Dermis blood vessel endothelial cell (primary cell): ENCODE measurements around the gene RND2. TPM values are rescaled to one million over a fixed set of nuclear protein-coding genes. Genes with fewer than 3 reads are reported as not detected.
"Not testable (repeated sequence)": the region's sequence is repeated elsewhere in the genome, so short reads cannot be mapped to it uniquely, and the experiment has no call there.

ENCODE experiments used
- DNase-seq: peaks from one replicate; pipeline ENCODE4 v3.0.0; 2010
- total RNA-seq: library from RNA; depleted of rRNA; stranded (reverse); fragments of >200 nt; gene quantifications from 2 replicates; pipeline ENCODE4 v1.2.3, GENCODE V29; 2014

Gene RND2
- total RNA-seq, 1 donor from 2014 or later: 0.17 TPM

DNA sequence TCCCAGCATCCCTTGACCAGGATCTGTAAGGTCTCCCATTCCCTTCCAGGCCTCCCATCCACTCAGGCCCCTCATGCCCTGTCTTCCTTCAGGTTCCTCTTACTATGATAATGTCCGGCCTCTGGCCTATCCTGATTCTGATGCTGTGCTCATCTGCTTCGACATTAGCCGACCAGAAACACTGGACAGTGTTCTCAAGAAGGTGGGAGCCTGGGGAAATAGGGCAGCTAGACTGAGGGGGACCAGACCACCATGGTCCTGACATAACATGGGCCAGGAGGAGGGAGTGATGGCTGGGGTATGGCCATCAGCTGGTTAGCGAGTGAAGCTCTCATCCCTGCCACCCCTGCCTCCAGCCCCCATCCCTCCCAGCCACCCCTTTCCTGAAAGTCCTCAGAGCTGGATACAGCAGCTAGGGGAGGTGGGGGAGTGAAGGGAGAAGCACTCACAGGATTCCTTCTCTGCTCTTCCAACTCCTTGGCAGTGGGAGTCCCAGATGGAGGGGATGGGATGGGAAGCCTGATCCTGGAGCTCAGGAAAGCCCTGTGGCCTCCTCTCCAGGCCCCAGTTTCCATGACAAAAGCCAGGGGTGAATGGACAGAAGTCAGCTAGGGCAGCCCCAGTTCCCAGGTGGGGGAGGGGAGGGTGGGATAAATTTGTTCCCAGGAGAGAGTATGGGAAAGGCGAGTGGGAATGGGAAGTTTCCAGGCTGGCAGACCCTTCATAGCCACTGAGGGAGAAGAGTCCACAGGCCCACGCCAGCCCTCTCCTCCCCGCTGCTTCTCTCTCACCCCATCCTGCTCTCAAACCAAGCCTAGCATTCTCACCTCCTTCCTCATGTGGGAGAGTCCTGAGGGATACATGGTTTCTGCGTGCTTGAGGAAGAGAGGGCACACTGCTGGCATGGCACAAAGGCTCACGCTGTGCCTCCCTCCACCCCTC lies 2.3 kb downstream of the RND2 start:
- no peak for DNase-seq

DNA sequence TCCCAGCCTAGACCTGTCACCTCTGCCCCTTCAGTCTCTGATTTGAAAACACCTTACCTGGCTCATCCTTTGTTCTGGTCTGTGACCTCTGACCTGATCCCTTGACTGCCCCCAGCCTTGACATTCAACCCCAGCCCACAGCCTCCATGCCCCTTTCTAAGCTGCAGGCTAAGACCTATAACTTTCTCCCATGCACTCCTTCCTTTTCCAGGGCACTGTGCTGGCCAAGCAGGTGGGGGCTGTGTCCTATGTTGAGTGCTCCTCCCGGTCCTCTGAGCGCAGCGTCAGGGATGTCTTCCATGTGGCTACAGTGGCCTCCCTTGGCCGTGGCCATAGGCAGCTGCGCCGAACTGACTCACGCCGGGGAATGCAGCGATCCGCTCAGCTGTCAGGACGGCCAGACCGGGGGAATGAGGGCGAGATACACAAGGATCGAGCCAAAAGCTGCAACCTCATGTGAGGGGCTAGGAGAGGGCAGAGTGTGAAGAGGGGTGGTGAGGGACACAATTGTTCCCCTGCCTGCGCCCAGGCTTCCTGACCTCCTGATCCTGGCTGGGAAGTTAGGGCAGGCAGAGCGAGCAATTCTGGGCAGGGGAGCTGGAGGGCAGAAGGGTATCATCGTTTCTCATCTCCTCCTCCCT lies 3.3 kb downstream of the RND2 start:
- no peak for DNase-seq

DNA sequence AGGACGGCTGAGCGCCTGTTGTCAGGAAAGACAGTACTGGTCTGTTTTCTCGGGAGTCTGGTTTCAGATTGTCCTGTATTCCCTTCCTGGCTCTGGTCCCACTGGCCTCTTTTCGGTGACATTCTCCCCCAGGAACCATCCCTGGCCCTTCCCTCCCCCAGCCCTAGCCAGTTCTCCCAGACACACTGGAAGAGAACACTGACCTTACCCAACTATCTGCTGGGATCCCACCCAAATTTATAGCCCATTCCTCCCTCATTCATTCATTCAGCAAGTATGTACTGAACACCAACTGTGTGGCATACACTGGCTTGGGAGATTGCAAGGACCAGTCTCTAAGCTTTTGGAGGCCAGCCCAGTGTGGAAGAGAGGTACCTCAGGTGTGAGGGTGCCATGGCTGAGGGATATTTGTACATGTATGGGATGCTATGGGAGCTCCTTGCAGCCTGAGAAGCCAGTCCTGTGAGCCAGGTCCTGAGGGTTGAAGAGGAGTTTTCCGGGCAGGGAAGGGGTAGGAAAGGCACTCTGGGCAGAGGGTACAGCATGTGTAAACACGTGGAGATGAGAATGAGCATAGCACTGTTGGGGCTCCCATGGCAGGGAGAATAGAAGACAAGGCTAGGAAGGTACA lies 5.2 kb downstream of the RND2 start:
- no peak for DNase-seq

DNA sequence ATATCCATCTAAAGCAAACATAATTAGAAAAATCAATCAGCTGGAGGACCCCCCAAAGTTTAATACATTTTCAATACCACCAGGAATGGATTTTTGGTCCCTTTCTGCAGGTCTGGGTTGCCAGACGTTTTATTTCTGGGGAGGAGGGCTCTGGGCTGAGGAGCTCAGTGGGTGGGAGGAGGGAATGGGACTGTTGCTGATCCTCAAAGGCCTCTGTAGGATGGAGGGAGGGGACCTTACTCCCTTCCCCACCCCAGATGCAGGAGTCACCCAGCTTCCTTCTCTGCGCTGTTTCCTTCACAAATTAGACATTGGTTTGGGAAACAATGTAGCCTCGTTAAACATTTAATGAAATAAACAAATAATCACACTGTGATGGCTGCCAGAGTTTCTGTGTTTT lies 6.6 kb downstream of the RND2 start:
- DNase-seq: no peak

DNA sequence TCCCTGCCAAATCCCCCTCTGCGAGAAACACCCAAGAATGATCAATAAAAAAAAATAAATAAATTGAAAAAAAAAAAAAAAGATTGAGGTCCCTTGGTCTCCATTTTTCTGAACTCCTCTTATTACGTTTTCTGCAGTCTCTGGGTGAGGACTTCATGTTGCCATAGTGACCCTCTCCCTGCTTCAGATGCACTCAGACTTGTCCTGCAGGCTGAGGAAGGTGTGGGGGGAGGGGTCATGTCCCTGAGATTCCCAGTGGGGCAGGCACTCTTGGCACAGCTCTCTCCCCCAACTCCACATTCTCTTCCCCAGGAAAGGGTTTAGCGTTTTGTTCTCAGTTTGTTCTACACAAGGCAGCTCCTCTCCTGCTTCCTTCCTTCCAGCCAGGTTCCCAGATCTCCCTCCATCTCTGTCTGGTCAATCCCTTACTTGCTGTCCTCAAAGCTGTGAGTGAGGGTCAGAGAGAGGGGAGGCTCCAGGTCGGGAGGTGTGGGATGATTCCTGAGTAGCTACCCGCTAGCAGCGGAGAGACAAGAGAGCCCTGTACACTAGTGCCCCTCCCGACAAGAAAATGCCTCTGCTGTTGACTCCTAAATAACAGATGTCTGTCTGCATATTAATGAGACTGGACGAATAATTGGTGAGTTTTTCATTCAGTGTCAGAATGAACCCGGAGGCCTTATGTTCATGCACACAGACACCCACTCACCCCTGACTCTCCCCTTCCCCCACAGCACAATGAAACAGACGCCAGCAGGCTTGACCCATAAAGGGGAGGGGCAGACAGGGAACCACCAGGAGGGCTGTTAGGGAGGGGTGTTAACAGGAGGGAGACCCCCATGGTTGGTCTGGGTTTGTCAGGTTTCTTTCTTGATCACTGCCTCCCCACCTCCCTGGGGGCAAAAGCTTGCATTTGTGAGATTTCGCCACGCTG lies 9.2 kb downstream of the RND2 start:
- DNase-seq: no peak

DNA sequence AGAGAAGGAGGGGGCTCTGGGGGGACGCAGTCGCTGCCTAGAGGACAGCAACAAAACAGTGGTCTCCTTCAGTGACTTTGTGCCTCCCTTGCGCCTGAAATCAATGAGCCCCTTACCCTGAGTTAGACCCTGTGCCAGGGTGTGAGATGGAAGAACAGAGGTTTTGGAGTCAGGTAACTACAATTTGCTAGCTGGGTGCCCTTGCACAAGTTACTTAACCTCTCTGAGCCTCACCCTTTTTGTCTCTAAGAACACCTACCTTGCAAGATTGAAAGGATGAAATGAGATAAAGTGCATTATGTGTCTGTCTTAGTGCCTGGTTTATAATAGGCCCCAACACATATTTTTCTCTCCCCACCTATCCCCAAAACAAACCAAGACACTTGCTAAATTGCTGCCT lies 9.9 kb downstream of the RND2 start:
- DNase-seq: no peak

DNA sequence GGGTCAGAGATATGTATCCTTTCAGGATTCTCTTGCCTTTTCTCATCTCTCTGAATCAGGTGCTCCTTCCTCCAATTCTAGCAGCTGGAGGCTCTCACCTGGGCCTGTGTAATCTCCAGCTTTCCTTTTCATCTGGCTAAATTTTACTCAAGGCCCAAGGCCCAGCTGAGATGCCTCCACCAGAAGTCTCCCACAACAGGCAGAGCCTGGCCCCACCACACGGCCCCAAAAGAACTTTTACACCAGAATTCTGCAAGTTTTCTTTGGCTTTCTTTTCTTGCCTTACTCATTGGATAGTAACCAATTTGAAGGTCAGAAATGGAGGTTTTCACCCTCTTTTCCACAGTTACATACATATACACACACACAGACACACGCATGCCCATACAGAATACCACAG lies 14.6 kb downstream of the RND2 start:
- no peak for DNase-seq

DNA sequence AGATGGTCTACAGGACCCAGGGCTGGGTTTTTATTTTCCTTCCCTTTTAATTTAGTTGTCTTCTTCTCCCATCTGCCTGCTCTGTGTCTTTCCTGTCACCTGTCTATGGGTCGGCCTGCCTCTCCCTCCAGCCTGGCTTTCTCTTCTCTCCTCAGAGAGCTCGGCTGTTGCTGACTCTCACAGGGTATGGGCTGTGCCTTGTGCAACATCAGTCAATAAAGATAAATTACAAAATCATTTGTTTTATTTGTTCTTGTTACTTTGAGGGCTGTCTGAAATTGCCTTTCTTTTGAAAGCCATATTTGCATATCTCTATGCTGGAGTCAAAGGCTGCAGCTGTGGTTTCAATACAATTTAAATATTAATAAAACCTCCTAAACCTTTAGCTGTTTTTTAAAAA lies 15.6 kb downstream of the RND2 start:
- DNase-seq: no peak

DNA sequence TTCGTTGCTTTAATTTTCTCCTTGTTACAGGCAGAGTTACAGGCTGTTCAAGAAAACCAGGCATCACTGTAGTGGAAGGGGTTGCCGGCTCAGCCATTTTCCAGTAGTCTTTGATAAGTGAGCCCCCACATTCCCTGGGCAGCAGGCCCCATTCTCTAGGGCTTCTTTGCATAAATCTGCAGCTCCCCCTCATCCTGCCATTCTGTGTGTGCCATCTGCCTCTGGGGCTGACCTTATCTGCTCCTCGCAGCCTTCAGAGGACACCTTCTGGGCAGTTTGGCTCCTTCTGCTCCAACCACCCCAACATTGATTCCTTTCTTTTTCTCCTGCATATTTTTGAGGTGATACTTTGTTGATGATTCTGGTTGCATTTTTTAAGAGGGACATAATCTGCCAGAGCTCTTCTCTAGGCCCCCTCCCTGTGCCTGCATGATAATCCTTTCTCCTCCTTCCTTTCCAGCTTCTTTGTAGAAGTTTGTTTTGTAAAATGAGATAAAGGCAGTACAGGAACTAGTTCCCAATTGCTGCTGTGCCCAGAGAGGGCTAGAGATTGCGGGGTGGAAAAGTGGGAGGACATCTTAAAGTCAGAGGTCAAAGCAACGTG lies 17.1 kb downstream of the RND2 start:
- DNase-seq: no peak

DNA sequence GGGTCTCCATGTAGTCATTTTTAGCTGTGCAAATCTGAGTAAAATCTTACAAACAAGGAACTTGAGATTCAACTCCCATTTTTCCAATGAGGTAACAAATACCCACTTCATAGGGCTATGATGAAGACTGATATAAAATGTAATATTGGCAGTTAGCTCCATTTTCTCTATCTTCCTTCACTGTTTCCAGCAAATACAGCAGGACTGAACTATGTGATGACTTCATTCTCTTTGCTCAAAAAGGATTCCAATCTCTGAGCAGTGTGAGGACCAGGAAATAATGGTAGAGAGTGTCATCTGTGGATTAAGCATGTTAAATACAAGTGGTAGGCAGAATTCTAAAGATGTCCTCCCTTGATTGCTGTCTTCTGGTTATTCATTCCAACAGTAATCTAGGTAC lies 18.3 kb downstream of the RND2 start:
- no peak for DNase-seq

DNA sequence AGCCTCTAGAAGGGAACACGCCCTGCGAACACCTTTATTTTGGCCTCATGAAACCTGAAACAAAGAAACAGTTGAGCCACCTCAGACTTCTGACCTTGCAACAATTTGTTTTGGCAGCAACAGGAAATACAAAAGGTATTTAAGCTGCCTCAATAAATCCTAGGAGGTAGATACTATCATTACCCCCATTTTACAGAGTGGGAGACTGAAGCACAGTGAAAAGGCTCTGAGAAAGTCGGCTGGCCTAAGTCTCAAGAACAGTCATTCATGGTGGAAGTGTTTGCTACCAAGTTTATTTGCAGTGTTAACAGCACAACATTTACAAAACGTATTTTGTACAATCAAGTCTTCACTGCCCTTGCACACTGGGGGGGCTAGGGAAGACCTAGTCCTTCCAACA lies 19.0 kb downstream of the RND2 start:
- DNase-seq: no peak

DNA sequence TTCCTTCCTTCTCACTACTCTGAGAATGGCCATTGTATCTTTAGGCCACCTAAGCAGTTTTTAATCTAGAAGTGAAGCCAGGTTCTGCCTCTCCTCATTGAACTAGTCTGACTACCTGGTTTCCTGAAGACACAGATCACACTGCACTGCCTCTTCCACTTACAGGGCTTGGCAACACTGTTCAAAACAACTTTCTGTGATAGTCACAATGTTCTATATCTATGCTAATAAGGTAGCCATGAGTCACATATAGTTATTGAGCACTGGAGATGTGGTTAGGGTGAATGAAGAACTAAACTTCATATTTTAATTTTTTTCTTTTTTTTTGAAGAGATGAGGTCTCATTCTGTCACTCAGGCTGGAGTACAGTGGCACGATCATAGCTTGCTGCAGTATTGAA lies 26.9 kb downstream of the RND2 start:
- DNase-seq: no peak

DNA sequence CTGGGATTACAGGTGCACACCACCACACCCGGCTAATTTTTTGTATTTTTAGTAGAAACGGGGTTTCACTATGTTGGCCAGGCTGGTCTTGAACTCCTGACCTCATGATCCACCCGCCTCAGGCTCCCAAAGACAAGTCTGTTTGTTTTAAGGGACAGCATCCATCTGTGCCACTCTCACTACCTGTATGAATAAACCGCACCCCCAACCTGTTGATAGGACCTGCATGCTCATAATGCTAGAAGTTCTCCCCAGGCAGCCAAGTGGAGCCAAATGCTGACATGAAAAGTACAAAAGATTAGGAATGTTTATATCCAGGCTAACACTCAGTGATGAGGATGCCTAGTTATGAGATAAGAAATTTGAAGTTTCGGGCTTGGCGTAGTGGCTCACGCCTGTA lies 28.0 kb downstream of the RND2 start:
- not testable (repeated sequence) for DNase-seq

DNA sequence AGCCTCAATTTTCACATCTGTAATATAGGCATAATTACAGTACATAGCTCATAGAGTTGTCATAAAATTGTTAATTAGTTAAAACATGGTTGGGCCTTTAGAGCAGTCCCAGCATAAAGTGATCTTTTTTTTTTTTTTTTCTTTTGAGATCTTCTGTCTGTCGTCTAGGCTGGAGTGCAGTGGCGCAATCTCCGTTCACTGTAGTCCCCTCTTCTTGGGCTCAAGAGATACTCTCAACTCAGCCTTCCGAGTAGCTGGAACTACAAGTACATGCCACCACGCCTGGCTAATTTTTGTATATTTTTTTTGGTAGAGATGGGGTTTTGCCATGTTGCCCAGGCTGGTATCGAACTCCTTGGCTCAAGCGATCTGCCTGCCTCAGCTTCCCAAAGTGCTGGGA lies 31.0 kb downstream of the RND2 start:
- no peak for DNase-seq

DNA sequence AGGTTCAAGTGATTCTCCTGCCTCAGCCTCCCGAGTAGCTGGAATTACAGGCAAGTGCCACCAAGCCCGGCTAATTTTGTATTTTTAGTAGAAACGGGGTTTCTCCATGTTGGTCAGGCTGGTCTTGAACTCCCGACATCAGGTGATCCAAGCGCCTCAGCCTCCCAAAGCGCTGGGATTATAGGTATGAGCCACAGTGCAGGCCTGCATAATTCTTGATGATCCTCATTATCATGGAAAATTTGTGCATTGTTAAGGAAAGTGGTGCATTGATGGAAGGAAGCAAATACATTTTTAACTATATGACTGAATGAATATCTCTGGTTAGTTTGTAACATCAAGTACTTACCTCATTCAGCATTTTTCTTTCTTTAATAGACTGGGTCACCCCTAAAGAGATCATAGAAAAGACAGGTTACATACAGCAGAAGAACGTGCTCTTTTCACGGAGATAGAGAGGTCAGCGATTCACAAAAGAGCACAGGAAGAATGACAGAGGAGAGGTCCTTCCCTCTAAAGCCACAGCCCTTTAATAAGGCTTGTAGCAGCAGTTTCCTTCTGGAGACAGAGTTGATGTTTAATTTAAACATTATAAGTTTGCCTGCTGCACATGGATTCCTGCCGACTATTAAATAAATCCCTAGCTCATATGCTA lies 38.1 kb downstream of the RND2 start:
- no peak for DNase-seq

DNA sequence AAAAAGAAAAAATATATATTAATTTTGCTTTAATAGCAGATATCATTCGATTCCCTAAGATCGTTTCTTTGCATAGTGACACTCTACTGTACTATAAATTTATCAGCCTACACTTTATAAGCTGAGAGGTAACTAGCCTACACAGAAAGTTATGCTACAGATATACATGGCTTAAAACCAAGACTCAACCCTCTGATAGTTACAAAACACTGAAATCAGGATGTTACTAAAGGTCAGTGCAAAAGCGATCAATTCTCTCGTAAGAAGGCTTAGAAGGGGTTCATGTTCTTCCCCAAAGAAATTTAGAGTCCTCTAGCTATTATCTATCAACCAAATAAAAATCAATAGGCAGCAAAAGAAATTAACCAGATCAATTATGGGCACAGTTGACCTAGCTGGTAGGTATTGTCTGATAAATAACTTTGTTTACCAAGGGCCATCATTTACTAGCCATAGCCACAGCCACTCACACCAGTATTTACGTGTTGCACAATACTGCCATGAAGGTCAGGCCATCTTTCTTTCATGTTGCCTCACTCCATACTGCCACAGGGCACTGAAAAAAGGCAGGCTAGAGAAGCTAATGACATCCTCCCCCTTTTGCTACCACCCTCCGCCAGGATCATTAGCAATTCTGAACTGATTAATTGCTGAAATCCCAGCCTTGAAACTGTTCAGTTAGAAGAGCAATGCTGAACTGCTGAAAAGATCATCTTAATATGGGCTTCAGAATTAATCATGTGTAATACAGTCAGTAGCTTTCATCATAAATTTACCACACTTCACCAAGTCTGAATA lies 43.7 kb downstream of the RND2 start:
- DNase-seq: no peak

DNA sequence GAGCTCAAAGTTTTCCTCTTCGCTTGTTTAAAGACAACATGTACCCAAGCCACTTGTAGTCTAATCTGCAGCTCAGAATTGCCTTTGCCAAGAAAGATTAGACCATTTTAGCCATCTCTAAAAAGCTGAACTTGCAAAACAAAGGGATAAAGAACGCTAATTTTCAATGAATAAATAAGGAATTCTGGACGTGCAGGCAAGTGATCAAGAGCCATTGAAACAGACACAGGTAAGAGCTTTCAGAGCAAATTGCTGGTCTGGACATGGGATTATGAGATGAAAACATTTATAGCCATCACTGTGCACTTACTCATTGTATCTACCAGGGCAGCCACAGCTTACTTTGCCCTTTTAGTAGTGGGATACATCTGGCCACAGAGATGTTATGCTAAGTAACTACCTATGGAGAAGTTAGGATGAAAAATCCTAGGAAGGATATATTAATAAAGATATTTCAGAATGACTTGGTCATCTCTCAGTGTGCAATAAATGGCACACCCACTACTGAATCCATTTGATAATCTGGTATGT lies 44.4 kb downstream of the RND2 start:
- DNase-seq: no peak

DNA sequence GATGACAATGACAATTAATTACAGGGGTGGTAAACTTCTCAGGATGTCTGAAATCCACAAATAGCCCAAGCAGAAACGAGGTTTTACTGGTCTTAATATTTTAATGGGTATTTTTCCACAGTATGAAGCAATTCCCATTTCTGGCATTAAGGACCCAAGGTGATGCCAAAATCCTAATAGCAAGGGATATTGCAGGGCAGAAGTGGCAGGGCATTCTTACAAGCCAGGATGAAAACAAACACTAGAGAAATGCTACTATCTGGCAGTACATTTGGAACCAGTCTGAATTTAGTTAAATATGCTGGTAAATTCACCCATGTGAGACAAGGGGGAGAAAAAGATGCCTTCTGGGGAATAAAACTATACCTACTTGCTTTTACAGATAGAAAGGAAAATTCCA lies 45.2 kb downstream of the RND2 start:
- DNase-seq: no peak

DNA sequence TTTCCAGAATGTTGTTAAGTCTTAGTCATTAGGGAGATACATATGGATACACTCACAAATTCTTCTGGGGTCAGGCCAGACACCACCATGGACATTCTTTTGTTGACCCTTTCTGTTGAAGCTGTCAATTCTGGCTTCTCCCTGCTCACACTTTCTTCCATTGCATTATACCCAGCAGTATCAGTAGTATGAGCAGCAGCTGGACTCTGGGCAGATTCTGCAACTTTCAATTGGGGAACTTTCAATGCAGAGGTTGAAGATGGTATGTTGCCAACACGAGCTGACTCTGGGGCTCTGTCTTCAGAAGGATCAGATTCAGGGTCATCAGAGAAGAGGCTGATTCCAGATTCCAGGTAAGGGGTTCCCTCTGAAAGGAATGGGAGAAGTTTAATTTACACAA lies 45.8 kb downstream of the RND2 start:
- no peak for DNase-seq

DNA sequence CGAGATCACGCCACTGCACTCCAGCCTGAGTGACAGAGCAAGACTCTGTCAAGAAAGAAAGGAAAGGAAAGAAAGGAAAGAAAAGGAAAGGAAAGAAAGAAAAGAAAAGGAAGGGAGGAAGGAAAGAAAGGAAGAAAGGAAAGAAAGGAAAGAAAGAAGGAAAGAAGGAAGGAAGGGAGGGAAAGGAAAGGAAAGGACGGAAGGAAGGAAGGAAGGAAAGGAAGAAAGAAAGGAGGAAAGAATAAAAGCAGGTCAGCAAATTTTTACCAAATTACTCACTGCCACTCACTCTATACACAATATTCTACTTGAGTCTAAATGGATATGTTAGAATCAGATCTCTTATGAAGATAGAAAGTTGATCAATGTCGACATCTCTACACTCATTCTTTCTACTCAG lies 49.8 kb downstream of the RND2 start:
- DNase-seq: no peak
